Measurements from ENCODE around the gene ZNF850. TPM values are rescaled to one million over a fixed set of nuclear protein-coding genes. Genes with fewer than 3 reads are reported as not detected.

The ZNF850 gene
- total RNA-seq, 4 donors from 2014 or later: 1.5 to 3.4 (median 2.3) TPM

DNA sequence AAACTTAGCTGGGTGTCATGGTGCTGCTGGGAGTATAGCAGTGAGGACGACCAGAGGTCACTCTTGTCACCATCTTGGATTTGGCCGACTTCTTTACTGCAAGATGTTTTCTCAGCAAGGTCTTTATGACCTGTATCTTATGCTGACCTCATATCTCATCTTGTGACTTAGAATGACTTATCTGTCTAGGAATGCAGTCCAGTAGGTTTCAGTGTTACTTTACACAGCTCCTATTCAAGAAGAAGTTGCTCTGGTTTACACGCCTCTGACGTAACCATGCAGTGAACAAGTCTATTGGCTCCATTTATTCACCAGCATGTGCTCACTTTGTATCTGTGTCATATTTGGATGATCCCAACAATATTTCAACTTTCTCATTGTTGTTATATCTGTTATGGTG, 26.7 kb downstream of the ZNF850 start:
- TF ChIP-seq, protein P1, sequence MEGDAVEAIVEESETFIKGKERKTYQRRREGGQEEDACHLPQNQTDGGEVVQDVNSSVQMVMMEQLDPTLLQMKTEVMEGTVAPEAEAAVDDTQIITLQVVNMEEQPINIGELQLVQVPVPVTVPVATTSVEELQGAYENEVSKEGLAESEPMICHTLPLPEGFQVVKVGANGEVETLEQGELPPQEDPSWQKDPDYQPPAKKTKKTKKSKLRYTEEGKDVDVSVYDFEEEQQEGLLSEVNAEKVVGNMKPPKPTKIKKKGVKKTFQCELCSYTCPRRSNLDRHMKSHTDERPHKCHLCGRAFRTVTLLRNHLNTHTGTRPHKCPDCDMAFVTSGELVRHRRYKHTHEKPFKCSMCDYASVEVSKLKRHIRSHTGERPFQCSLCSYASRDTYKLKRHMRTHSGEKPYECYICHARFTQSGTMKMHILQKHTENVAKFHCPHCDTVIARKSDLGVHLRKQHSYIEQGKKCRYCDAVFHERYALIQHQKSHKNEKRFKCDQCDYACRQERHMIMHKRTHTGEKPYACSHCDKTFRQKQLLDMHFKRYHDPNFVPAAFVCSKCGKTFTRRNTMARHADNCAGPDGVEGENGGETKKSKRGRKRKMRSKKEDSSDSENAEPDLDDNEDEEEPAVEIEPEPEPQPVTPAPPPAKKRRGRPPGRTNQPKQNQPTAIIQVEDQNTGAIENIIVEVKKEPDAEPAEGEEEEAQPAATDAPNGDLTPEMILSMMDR (IDR thresholded peaks at IDR 0.05; ENCODE audit: low read depth): no peak

DNA sequence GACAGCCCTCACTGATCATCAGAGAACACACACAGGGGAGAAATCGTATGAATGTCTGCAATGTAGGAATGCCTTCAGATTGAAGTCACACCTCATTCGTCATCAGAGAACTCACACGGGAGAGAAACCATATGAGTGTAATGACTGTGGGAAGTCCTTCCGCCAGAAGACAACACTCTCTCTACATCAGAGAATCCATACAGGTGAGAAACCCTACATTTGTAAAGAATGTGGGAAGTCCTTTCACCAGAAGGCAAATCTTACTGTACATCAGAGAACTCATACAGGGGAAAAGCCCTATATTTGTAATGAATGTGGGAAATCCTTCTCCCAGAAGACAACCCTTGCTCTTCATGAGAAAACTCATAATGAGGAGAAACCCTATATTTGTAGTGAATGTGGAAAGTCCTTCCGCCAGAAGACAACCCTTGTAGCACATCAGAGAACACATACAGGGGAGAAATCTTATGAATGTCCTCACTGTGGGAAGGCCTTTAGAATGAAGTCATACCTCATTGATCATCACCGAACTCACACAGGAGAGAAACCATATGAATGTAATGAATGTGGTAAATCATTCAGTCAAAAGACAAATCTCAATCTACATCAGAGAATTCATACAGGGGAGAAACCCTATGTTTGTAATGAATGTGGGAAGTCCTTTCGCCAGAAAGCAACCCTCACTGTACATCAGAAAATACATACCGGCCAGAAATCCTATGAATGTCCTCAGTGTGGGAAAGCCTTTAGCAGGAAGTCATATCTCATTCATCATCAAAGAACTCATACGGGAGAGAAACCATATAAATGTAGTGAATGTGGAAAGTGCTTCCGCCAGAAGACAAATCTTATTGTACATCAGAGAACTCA, 52.7 kb downstream of the ZNF850 start:
- TF ChIP-seq, protein P1 (IDR thresholded peaks at IDR 0.05; ENCODE audit: low read depth): no peak

DNA sequence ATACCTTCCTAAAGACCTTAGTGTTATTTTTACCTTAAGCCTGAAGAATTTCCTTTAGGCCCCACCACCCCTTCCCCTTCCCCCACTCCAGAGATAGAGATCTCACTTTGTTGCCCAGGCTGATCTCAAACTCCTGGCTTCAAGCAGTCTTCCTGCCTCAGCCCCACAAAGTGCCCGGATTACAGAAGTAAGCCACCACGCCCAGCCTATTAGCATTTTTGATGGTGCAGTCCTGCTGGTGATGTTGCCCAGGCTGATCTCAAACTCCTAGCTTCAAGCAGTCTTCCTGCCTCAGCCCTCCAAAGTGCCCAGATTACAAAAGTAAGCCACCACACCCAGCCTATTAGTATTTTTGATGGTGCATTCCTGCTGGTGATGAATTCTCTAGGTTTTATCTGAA, 63.2 kb downstream of the ZNF850 start:
- TF ChIP-seq, protein P1 (IDR thresholded peaks at IDR 0.05; ENCODE audit: low read depth): no peak

DNA sequence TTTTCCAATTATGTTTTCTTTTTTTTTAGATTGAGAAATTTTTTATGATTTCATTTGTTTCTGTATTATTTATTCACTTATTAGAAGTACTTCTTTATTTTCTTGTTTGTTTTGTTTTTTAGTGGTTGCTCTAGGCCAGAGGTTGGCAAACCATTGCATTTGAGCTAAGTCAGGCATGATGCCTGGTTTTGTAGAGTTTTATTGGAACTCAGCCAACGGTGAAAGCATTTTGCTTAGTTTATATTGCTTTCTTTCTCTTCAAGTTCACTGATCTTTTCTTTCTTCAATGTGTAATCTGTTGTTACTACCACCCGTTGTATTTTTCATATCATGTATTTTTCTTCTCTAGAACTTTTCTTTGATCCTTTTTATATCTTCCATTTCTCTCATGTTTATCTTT, 65.5 kb downstream of the ZNF850 start:
- TF ChIP-seq, protein P1 (IDR thresholded peaks at IDR 0.05; ENCODE audit: low read depth): no peak

DNA sequence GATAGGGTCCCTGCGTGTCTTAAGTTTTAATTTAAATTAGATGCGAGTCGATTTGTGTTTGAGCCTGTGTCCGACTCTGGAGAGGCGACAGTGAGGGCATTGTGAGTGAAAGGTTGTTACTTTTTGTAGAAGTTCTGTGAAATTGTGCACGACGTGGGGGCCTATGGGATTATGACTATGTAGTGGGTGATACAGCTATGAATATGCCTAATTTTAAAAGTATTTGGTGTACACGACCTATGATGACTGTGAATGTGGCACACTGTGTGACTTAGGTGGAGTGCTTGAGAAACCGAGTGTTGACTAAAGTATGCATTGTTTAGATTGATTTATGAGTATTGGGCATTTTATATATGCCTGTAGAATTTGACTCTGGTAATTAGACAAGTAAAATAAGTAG, 84.5 kb downstream of the ZNF850 start:
- TF ChIP-seq, protein P1 (IDR thresholded peaks at IDR 0.05; ENCODE audit: low read depth): no peak

DNA sequence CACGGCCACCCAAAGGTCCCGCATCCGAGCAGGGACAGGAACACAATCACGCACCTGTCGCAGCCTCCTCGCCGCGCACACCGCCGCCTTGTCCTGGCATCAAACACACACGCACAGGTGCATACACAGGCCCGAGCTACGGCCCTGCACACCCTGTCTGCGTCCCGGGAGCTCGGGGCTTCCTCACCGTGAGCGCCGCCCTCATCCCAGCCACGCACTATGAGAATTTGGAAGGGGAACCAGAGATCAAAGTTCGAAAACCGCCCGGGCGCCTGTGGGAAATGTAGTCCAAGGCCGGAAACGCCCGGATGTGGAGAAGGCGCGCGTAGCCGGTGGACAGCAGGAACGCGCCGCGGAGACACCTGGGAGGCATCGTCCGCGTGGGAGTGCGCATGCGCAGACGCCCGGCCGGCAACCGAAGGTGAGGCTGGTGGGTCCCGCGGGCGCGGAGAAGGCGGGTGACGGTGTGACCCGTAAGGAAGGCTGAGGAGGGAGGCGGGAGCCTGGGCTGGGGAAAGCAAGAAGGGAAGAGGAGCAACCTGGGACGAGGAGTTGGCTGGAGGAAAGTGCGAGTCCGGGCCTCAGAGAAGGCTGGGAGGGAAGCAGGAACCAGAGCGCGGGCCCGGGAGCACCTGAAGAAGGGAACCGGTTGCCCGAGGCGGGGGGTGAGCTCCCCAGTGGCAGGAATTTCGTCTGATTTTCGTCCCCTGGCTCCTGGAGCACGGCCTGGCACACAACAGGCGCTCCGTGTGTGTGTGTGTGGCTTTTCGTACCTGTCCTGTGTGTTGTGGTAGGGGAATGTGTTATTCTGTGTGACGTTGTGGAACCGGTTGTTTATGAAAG, 85.2 kb downstream of the ZNF850 start, which contains the start of gene ZNF567:
ZNF567 (plus strand) TSS at position 399 of the 843 bp plus-strand sequence. CDS start 7,256 bp downstream, outside the sequence.
- TF ChIP-seq, protein P1 (IDR thresholded peaks at IDR 0.05; ENCODE audit: low read depth): no peak

Data from subcutaneous adipose tissue (tissue), 4 donors.